ENCODE results near the gene MARCHF2.
"Not testable (repeated sequence)": the region's sequence is repeated elsewhere in the genome, so short reads cannot be mapped to it uniquely, and the experiment has no call there.

MARCHF2 gene

DNA sequence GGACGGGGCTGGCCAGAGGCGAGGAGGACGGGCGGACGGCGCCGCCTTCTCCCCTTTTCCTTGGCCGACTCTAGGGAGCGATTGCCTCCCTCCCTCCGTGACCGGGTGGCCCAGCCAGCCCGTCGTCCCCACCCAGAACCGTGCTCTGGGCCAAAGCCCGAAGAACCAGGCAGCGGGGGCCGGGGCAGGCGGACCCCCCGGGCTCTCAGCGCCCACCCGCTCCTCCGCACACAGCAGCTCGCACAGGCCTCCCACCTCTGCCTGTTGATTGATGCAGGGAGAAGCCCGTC, 9.3 kb upstream of the MARCHF2 start:
- DNase-seq (ENCODE audit: insufficient read length, low spot score) (no peak), FAIRE-seq (no peak)

DNA sequence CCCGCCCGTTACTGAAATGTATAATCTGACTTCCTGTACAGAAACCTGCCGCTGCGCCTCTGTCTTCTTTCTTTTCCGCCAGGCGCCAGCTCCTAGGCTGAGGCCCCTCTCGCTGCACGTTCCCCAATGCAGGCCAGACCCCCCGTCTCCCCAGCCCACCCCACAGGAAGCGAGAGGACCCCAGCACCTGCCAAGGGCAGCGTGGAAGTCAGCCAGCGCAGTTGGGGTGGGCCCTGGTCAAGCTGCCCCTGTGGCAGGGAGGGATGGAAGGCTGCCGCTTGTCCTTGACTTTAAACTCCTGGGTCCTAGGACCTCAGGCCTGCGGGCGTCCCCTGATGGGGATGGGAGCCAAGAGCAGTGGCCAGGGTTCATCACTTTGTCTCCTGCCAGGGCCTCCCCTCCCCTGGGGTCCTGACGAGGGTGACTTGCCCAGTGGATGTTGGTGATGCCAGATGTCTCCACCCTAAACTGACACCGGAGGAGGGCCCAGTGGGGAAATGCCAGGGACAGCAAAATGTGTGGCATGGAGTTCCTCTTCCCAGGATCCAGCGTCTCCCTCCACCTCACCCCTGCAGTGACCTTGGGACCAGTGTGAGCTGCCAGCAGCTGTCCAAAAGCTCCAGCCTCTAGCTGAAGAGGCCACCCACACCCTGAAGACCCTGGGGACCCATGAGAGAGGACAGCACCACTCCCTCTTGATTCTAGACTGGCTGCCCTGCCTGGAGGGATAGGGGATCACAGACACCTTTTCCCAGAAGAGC, 8.5 kb upstream of the MARCHF2 start:
- DNase-seq (ENCODE audit: insufficient read length, low spot score) (no peak), FAIRE-seq (no peak)

DNA sequence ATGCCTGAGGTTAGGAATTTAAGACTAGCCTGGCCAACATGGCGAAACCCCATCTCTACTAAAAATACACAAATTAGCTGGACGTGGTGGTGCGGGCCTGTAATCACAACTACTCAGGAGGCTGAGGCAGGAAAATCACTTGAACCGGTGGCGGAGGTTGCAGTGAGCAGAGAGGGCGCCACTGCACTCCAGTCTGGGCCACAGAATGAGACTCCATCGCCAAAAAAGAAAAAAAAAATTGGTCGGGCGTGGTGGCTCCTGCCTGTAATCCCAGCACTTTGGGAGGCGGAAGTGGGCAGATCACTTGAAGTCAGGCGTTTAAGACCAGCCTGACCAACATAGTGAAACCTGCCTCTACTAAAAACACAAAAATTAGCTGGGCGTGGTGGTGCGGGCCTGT, 2.4 kb upstream of the MARCHF2 start:
- FAIRE-seq; DNase-seq (ENCODE audit: insufficient read length, low spot score): not testable (repeated sequence)

DNA sequence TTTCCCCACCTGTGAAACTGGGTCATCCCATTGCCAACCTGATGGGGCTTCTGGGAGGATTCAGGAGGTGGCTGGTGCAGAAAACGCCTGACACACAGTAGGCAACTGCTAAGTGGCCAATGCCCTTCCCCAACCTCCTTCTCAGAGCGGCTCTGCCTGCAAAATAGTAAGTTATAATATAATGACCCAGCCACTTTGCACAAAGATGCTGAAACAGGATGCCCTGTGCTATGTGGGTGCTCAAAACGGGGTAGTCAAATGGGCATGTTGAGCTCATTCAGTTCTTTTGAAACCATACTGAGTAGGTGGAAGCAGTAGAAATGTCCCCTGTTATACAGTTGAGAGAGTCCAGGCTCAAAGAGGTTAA, 507 bp downstream of the MARCHF2 start:
- FAIRE-seq (no peak), DNase-seq (ENCODE audit: insufficient read length, low spot score) (no peak)

DNA sequence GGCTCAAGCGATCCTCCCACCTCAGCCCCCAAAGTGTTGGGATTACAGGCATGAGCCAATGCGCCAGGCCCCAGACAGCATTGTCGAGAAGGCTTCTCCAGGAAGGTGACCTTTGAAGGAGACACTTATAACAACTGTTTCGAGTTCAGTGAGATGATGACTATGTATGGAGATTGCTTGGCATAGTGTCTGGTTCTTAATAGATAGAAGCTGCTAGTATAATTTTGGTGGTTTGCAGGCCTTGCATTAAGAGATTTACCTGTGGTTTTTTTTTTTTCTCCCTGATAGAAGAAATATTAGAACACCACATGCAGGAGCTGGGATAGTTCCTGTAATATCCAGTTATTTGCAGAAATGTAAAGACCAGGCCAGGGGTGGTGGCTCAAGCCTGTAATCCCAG, 3.7 kb downstream of the MARCHF2 start:
- FAIRE-seq = no peak

DNA sequence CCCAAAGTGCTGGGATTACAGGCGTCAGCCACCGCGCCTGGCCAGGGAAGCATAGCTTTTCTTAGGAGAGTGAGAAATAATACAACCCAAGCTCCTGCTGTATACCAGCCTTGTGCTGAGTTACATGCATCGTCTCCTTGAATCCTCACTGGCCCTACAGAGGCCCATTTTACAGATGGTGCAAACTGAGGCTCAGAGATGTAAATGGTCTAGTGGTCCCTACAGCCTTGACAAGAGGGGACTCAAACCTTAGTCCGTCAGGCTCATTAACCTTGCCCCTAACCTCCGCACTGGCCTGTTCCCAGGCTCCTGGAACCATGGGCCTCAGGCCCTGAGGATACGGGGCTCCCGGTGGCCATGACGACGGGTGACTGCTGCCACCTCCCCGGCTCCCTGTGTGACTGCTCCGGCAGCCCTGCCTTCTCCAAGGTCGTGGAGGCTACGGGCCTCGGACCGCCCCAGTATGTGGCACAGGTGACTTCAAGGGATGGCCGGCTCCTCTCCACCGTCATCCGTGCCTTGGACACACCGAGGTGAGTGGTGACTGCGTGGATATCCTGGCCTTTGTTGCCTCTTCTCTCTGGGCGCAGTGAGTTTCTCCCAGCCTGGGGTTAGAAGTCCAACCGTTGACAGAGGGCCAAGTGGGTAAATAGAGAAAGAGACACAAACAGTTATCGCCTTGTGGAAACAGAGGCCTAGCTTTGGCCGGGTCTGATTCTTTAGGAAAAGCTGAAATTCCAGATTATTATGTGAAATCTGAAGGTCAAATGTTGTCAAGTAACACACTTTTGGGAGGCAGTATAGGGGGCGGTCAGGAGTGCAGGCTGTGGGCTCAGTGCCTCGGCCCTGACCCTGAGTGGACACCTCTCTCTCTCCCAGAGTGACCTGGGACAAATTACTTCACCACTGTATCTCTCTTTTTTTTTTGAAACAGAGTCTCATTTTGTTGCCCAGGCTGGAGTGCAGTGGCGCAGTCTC, 8.7 kb downstream of the MARCHF2 start:
- no peak for DNase-seq (ENCODE audit: insufficient read length, low spot score)
- no peak for FAIRE-seq

More for the DNA sequence above, 3.7 kb downstream of the MARCHF2 start:
- DNase-seq (ENCODE audit: insufficient read length, low spot score) = no peak

DNA sequence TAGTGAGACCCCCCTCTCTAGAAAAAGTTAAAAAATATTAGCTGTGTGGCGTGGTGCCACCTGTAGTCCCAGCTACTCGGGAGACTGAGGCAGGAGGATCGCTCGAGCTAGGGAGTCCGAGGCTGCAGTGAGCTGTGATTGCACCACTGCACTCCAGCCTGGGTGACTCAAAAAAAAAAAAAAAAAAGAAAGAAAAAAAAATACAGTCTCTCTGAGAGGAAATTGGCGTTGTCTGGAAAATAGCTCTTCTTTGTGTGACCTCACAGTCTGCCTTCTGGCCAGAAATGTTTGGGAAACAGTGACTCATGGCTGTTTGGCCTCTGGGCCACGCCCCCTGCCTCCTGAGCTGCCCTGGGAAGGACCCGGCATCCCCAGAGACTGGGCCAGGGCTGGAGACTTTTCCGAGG, 10.7 kb downstream of the MARCHF2 start:
- DNase-seq (ENCODE audit: insufficient read length, low spot score) (peak; percentile 95), FAIRE-seq (peak; percentile 85)

DNA sequence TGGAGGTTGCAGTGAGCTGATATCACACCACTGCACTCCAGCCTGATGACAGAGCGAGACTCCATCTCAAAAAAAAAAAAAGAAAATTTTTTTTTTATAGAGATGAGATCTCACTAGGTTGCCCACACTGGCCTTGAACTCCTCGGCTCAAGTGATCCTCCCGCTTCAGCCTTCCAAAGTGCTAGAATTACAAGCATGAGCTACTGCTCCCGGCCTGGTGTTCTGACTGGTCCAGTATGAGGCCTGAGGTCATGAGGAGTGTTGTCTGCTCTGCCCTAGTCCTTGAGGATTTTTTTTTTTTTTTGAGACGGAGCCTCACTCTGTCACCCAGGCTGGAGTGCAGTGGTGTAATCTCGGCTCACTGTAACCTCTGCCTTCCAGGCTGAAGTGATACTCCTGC, 12.2 kb downstream of the MARCHF2 start:
- FAIRE-seq; DNase-seq (ENCODE audit: insufficient read length, low spot score): not testable (repeated sequence)

DNA sequence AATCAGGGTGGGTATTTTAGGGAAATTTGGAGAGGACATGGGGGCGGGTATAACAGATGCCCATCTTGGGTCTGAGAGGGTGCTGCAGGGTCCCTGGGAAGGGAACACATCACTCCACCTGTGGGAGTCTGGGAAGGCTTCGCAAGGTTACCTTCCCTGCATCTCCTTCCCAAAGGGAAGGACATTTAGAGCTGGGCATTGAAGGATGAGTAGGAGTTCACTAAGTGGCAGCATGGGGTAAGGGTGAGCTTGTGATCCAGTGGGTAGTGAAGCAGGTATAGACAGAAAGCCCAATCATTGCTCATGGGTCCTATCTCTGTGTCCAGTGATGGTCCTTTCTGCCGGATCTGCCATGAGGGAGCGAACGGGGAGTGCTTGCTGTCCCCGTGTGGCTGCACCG, 13.2 kb downstream of the MARCHF2 start:
- no peak for DNase-seq (ENCODE audit: insufficient read length, low spot score)
- no peak for FAIRE-seq

DNA sequence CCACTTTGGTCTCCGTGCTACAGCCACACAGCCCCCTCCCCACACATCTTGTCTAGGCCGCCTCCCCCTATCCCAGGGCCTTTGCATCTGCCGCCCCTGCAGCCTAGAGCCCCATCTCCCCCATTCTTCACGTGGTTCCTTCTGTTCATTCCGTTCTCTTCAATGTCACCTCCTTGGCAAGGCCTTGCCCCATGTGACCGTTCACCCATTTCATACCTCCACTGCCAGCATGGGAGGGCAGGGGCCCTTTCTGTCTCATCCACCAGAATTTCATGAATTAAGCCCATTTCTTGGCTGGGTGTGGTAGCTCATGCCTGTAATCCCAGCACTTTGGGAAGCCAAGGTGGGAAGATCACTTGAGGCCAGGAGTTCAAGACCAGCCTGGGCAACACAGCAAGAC, 15.9 kb downstream of the MARCHF2 start:
- FAIRE-seq (no peak), DNase-seq (ENCODE audit: insufficient read length, low spot score) (no peak)

DNA sequence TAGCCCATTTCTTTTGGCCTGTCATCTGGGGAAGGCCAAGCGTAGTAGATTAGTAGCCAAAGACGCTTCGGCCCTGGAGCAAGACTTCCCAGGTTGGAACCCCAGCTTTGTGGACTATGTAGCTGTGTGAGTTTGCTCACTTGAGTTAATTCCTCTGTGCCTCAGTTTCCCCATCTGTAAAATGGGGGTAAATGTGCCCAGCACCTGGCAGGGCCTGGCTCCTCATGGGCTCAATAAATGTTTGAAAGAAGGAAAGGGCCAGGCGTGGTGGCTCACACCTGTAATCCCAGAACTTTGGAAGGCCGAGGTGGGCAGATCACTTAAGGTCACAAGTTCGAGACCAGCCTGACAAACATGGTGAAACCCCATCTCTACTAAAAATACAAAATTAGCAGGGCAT, 16.7 kb downstream of the MARCHF2 start:
- DNase-seq (ENCODE audit: insufficient read length, low spot score) (no peak), FAIRE-seq (no peak)

DNA sequence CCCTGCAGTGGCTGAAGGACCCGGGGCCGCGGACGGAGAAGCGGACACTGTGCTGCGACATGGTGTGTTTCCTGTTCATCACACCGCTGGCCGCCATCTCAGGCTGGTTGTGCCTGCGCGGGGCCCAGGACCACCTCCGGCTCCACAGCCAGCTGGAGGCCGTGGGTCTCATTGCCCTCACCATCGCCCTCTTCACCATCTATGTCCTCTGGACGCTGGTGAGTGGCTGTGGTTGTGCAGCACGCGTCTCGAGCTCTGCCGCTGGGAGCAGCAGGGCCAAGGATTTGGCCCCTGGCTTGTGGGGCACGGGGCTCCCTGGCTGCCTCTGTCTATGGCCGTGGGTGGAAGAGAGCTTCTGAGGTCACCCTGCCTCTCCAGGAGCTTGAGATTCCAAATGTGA, 17.5 kb downstream of the MARCHF2 start:
- DNase-seq (ENCODE audit: insufficient read length, low spot score) (no peak), FAIRE-seq (no peak)

DNA sequence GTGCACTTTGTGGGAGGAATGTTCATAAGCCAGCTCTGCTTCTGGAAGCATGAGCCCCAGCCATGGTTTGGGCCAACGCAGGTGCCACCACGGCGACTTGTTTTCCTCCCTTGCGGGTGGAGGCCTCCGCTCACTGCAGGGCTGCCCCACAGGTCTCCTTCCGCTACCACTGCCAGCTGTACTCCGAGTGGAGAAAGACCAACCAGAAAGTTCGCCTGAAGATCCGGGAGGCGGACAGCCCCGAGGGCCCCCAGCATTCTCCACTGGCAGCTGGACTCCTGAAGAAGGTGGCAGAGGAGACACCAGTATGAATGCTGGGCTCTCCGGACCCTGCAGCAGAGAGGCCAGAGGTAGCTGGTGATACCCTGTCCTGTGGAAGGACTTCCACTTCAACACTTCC, 25.1 kb downstream of the MARCHF2 start:
- FAIRE-seq = peak; percentile 23

DNA sequence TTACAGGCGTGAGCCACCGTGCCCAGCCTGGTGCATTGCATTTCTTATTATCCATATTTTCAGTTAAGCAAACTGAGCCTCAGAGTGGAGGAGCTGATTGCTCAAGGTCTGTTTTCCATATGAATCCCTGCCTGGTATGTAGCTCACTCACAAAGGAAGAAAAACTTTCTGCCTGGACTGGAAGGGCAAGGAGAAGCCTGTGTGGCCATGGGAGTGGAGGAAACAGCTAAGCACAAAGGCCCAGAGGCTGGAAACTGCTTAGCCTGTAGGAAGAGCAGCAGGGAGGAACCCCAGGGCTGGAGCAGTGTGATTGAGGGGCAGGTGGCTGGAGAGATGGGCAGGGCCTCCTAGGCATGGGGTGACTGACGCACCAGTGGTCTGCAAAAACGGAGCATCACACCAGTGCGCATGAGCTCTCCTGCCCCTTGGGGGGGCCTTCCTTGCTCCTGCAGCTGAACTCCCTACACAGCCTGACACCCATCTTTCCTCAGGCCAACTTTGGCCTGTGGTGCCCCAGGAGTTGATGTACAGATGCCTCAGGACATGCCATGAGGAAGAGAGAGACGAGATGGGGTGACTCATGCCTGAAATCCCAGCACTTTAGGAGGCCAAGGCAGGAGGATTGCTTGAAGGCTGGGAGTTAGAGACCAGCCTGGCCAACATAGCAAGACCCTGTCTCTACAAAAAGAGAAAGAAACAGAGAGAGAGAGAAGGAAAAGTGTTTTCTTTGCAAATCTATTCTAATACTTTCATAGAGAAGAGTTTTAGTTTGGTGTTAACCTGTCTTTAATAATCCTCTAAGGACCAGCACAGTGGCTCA, 28.8 kb downstream of the MARCHF2 start:
- FAIRE-seq (no peak), DNase-seq (ENCODE audit: insufficient read length, low spot score) (no peak)

More for the DNA sequence above, 25.1 kb downstream of the MARCHF2 start:
- DNase-seq (ENCODE audit: insufficient read length, low spot score) = no peak

DNA sequence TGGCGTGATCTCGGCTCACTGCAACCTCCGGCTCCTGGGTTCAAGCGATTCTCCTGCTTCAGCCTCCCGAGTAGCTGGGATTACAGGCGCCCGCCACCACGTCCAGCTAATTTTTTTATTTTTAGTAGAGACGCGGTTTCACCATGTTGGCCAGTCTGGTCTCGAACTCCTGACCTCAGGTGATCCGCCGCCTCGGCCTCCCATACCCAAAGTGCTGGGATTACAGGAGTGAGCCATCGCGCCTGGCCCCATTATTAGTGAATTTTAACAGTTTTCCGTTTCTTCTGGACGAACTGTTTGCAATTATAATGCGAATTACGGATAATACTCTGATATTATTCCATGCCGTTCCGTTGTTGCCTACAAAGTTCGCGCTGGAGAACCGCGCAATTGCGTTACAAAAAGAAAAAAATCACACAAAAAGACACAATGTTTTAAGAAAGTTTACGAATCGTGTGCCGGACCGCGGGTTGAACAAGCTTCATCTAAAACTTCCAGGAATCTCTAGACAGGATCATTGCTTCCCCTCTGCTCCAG, 31.1 kb downstream of the MARCHF2 start:
- FAIRE-seq; DNase-seq (ENCODE audit: insufficient read length, low spot score): not testable (repeated sequence)

DNA sequence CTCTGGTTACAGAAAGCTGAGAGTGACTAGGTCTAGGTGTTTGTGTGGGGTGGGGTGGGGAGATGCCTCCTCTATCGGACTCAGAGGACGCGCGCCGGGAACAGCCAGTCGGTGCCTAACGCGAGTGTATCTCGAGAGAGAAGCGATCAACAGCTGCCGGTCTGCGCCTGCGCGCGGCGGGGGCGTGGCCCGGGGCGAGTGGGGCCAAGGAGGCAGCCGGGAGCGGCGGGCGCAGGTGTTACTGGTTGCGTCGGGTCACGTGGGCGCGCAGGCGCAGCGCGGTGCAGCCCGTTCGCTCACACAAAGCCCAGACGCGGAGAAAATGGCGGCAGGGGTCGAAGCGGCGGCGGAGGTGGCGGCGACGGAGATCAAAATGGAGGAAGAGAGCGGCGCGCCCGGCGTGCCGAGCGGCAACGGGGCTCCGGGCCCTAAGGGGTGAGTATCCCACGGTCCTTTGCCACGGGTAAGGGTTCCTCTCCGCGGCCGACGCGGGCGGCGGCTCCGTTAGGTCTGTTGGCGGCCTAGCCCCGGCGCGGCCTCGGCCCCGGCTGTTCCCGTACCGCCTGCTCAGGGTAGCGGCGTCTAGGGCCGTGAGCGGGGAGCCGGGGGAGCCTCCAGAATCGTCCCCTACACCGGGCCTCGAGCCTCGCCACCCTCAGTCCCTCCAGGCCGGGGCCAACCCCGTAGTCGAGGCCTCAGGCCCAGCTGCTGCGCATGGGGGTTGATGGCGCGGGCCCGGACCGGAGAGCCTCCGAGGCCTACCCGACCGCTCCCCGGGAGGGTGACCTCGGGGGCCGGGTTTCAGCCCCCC, 31.8 kb downstream of the MARCHF2 start, which contains the start of gene HNRNPM:
Gene HNRNPM (plus strand): TSS at position 299 of the 811 bp plus-strand sequence. CDS start 24 bp downstream, at position 323.
- DNase-seq (ENCODE audit: insufficient read length, low spot score) (peak; percentile 99), FAIRE-seq (peak; percentile 98)

DNA sequence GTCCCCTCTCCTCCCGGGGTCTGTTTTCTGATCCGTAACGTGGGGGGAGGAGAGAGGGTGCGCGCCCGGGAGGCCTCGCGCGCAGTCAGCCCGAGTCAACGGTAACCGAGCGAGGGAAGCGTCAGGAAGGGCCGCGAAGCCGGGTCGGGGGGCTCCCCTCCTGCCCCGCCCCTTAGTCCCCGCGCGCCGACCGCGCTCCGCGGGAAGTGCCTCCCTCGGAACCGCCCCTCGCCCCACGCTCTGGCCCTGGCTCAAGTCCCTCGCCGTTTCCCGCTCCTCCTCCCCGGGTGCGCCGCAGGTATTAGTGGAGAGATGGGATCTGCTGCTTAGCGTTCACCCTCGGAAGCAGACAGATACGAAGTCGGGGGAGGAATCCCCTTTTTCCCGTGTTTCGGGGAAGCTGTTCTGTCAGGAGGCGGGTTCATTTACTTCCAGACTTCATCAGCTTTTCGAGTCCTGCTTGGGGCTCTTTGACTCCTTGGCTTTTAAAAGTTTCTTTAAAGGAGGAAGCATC, 32.4 kb downstream of the MARCHF2 start:
- FAIRE-seq = peak; percentile 4
- DNase-seq (ENCODE audit: insufficient read length, low spot score) = no peak

DNA sequence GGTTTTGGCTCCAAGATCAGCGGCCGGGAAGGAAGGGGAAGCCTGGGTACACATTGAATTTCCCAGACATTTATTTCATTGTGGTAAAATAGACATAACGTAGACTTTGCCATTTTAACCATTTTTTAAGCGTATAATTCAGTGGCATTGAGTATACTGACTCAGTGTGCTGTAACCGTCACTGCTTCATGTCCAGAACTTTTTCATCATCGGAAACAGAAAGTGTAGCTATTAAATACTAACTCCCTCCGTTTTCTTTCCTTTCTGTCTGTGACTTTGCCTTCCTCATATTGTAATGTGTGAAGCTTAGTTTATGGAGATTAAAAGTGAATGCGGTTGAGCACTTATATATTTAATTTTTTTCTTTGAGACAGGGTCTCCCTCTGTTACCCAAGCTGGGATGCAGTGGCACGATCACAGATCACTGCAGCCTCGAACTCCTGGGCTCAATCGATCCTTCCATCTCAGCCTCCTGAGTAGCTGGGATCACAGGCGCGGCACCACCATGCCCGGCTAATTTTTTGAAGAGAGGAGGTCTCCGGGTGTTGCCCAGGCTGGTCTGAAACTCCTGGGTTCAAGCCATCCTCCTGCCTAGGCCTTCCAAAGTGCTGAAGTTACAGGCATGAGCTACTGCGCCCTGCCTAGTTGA, 33.1 kb downstream of the MARCHF2 start:
- DNase-seq (ENCODE audit: insufficient read length, low spot score) (no peak), FAIRE-seq (no peak)

DNA sequence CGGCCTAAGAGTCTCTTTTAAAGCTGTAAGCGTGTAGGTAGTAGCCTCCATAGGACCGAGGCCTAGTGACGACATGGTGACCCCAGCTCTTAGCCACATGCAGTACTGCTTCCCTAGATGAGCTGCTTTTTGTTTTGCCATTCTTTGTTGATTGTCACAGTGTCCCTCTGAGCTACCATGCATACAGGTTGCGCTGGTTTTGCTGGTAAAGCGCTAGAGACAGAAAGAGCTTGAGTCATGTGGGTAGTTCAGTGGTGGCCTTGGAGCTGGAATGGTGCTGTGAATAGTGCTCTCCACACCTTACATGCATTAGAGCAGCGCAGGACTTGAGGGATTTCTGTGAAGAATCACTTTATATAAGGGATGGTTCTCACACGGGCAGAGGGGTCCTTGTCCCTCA, 36.7 kb downstream of the MARCHF2 start:
- FAIRE-seq (no peak), DNase-seq (ENCODE audit: insufficient read length, low spot score) (no peak)

Measured in HTR-8/SVneo (cell line).